ENCODE data around the gene FRMD4A.

FRMD4A gene

DNA sequence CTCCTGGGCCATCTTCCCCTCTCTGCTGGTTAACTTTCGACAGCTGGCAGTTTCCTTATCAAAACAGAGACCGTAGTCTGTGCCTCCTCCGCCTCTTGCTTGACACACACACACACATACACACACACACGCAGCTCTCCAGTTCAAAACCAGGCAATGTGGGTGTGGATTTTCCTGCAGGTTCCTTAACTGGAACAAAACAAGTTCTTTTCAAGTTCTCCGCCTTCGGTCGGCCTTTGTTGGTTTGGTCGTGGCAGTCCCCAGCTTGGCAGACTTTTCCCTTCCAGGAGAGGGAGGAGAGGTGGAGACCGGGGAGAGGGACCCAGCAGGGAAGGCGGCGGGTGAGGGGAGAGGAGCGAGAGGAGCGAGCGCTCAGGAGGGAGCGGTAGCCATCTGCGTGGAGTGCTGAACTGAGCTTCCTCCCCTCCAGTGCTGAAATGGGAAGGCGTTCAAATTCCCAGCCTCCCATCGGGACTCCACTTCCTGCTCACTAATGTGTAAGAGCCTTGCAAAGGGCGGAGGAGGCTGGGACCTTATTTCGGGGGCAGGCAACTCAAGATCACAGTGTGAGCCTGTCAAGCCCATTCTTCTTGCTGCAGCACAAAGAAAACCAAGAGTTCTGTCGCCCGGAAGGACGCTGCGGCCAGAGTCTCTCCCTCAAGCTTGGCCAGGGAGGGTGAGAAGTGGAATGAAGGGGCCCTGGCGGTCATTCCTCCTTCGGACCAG lies 623.4 kb downstream of the FRMD4A start:
- DNase-seq: peak; percentile 9 to 38

DNA sequence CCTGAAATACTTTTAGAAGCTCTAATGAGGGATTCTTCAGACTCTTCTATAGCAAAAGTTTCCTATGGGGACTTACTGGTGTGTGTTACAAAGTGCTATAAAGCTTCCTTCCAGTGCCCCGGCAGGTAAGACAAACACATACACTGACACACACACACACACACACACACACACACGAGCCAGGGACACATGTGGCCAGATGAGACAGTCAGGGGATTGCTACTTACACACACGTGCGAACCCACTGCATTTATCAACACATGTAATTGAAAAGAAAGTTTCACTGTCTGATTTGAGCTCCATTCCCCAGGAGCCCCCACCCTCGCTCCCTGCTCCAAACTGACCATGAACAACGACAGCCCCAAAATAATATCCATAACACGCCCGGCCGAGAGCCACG lies 624.1 kb downstream of the FRMD4A start:
- no peak for DNase-seq

DNA sequence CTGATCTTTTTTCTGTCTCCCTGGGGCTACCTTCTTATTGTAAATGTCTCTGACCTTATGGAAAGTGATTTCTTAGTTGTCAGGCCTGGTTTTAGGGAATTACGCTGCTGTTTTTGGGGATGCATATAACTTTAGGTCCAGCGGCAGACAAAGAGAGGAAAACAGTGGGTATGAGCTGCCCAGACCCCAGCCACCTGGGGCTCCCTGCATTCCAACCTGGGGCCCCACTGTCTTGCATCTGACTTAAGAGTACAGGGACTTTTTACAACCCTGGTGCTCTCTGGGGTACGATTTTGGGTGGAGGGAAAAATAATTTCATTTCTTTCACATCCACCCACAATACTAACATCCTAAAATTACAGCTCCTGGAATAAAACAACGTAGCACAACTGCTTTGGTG lies 624.5 kb downstream of the FRMD4A start:
- no peak for DNase-seq

DNA sequence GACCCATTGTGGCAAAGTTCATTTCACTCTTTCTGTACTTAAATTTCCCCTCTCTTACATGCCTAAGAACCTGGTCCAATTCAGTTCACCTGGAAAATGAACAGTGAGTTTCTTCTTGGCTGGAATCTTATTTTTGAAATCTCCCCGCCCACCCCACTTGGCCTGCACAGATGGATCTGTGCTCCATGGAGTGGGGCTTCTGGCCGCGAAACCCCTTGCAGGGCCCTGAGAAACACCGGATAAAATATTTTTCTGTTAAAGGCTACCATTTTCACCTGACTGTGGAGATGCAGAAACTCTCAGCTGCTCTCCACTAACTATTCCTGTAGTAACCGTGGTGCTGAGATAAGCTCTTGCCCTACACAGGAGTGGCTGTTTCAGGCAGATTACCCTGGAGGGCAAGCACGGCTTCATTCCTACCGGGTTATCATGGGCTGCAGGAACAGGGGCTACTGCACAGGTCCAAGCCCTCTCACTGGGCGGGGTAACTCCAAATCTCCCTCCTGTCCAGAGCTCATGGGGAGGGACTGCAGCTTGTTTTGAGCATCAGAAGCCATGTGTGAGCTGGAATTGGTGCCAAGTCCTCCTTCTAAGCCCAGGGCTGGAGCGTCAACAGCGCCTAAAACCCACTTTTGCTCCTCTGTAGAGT lies 625.1 kb downstream of the FRMD4A start:
- DNase-seq: no peak

DNA sequence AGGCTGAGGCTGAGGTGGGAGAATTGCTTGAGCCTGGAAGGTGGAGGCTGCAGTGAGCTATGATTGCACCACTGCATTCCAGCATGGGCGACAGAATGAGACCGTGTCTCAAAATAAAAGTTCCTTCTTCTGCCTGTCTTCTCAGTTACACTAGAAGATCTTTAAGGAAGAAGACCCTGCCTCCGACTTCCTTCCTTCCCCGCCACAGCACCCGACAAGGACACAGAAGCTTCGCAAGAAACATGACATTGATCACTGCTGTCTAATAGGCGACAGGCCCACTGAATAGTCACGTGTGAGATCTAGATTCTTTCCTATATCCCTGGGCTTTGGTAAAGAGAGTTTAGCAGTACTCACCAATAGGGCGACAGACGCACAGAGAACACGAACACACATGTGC lies 625.8 kb downstream of the FRMD4A start:
- no peak for DNase-seq

DNA sequence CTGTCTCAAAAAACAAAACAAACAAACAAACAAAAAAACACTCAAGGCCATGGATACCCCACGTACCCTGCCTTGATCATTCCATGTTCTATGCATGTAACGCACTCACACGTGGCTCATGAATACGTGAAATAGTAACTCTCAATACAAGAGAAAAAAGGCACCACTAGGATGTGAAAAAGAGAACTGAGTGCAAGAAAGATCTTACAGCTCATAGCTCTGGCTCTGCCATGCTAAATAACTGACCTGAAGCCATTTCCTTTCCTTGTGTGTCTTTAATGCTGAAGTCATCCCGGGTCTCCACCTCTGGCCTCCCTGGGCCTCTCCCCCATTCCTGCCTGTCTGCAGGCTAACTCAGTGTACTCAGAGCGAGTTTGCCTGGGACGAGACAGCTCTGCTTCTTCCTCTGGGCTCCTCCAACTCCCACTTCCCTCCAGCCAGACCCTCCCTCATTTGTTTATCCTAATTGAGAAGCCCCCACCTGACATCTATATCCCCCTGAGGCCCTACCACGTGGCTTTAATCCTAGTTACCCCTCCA lies 626.7 kb downstream of the FRMD4A start:
- no peak for DNase-seq

DNA sequence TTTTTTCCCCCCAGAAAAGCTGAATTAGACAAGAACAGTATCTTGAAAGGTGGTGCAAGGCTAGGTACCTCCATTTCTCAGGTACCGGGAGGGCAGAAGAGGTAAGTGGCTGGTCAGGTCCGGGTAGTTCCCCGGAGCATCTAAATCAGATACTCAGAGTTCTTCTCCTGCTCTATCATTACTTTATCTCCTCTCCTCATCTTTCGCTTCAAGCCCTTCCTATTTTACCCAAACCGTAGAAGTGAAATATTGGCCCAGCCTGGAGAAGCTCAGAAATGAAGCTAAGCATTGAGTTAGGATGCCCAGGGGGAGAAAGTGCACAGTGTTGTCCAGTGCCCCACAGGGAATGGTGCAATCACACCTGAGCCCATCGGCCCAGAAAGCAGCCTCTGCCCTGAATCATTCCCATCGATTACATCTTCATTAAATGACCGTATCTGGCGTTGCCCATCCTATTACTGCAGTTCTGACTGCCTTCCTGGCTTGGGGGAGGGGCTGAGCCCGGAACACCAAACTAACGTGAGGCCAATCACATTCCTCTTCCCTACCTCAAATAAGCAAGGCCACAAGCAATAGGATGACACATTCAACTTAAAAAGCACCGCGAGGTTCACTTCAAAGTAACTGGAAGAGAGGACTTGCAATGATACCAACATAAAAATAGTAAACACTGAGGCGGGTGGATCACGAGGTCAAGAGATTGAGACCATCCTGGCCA lies 627.5 kb downstream of the FRMD4A start:
- no peak for DNase-seq

DNA sequence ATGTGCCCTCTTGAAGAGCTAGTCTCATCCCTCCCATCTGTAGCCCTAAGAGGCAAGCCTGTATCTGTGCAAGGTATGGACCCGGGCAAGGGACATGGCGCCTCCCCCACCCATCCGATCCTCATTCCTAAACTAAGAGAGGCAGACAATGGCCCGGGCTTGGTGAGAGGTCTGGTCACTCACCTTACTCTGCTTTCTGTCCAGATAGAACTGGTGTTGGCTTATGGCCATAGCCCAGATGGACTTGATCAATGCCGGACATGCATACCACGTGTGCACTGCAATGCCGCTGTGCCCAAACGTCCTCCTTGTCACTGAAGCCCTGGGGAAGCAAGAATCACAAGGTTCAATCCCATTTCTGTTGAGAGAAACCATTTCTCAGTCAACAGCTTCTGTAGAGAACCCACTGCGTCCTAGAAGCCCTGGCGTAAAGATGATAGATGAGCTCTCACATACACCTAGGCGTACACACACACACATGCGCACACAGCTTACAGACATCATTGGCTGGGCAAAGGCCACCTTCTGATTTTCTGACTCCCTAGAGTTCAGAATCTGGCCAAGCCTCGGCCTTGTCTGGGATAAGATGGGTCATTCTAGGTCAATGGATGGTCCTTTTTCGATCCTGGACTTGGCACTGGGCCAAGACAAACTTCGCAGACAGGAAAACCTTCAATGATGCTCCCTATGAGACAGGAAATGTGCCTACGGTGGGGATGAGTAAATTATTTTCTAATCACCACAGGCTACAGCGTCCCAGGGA lies 629.4 kb downstream of the FRMD4A start:
- DNase-seq: no peak

DNA sequence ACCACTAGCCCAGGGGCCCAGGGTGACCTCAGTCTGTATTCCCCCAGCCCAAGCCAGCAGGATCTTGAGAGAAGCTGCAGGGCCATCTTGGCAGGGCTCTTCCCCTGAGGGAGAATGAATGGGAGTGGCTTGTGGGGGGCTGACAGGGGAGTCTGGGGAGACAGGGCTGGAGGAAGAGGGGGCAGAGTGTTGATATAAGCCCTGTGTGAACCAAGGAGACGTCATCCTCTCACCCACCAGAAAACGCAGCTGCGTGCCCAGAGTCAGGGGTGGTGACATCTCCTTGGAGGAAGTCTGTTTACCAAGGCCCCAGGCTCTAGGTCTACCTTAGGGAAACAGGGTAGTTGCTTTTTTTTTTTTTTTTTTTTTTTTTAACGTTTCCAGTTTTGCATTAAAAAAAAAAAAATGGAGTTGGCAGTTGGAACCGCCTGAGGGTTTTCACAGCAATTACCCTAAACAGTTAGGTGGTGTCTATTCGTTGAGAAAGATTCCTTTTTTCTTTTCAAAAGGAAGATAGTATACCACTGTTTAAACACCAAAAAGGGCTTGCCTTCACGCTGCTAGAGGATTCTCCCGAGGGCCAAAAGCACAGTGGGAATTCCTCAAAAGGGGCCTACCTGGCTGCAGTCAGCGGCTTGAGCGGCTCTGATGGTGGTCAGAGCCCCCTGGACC lies 630.1 kb downstream of the FRMD4A start:
- DNase-seq: no peak

DNA sequence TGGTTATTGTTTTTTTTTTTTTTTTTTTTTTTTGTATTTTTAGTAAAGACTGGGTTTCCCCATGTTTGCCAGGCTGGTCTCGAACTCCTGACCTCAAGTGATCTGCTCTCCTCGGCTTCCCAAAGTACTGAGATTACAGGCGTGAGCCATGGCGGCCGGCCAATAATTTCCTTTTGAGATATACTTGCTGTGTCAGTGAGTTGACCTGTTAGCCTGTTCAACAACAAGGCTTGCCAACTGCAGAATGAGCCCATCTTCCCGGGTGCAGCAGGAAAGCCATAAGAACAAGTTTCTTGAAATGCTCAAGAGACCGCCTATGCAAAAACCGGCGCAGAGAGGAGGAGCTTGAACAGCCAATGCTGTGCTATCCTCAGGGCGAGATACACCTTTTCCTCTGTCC lies 631.5 kb downstream of the FRMD4A start:
- DNase-seq: no peak

DNA sequence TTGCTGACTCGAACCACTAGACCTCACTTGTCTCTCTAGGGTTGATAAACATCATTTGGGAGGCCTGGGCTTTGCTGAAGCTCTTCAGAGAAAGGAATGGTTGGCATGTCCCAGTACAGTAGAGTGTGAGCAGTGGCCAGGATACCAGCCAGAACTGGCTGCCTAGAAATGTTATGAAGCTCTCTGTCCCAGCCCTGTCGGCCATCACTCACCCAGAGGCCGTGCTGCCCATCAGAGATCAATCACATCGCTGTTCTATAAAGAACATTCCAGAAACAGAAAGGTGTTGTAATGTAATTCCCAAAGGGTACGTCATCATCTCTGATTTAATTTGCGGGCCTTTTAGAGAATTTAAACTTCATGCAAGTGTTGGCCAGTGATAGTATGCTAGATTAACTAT lies 632.5 kb downstream of the FRMD4A start:
- no peak for DNase-seq

DNA sequence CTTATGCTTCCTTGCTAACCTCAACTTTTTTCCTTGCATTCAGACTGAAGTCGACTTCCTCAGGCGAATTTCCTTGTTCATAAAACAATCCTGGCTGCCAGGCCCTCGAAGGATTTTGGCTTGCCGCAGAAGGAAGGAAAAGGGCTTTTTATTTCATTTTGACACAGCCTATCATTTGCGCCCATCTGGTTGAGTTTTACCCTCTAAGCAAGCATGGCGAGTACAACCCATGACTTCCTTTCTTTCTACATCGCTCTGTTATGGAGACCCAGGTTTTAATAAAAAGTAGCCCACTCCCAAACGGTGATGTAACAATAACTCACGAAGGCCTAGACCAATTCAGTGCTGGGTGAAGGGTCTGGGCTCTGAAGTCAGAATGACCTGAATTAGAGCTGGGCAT lies 634.7 kb downstream of the FRMD4A start:
- no peak for DNase-seq

DNA sequence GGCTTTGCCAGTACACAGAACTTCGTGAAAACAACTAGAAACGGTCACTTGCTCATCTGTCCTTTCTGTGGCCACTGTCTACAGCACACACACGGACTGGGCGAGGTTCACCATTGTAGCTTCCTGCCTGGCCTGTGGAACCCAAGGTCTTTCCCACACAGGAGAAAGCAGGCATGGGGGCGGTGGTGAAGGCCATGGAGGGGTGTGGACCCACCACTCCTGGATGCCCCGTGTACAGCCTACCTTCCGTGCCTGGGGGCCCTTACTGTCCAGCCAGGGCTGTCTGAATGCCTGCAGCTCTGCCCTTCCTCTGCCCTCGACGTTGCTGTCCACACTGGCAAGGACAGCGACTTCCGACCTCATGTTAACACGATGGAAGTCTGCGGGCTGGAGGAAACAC lies 635.1 kb downstream of the FRMD4A start:
- DNase-seq: no peak

DNA sequence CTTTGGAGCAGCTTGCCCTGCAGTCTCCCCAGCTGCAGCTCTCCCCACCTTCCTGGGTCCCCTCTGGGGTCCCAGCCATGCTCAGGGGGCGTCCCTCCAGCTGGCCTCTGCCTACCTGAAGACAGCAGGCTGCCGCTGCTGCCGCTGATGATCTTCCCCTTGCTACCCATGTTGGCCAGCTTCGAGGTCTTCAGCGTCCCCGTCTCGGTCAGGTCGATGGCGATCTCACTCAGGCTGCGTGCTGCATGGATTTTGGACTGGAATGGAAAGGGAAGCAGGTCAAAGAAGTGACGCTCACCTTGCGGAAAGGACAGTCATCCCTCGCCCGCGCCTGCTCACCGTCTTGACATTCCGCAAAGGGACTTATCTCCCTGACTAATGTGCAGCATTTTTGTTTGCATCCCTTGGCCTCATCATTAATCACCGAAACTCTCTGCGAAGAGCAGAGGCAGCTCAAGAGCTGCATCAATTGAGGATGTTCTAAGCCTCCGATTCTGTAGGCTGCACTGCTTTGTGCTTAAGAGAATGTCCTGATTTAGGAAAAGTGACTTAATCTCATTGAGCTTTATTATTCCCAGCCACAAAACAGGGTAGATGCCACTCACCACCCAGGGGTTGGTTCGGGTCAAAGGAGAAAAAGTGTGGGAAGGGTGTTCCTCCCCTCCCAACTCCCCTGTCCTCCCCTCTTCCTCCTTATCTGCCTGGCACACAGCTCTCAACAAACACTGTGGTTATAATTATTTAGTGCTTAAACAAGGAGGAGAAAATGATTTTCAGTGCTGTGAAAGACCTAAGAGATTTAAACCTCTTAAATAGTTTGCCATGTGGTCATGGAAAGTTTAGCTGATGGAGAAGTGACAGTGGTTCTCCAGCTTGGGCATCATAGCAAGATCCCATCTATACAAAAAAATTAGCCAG lies 636.7 kb downstream of the FRMD4A start:
- DNase-seq: no peak

DNA sequence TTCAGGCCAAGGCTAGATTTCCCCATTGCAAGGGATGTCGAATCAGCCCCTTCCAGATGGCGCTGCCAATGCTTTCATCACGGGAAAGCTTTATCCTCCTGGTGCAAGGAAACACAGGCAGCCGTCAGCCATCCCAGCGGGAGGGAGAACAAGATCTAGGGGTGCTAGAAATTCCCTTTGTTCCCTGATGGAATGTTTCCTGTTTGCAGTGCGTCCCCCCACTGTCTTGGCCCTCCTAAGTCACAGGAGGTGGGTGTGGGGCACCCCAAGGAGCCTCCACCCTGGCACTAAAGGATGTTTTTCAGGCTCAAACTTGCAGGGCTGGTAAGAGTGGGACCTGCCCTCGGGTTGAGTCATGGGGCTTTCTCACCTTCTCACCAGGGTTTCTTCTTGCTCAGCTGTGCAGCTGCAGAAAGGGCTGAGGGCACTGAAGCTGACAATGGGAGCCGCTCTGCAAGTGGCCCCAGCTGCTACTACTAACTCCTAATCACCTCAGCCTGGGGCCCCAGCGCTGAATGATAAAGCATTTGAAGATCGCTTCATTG lies 640.4 kb downstream of the FRMD4A start:
- DNase-seq: no peak

DNA sequence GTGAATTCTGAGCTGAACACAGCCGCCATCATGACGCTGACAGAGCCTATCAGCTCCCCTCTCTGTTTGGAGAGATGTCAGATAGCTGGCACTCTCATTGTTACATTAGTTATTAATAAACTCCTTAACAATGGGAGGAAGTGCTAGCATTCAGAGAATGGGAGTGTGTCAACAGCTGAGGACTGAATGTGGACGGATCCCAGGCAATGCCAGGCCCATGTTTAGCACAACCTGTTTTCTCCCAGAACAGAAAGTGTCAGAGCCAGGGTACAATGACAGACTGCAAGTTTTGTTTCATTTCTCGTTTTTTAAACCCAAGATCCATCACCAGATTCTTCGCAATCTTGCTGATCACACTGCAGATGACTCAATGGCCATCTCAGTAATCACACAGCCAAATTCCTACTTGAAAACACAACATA lies 644.4 kb downstream of the FRMD4A start:
- DNase-seq: no peak

DNA sequence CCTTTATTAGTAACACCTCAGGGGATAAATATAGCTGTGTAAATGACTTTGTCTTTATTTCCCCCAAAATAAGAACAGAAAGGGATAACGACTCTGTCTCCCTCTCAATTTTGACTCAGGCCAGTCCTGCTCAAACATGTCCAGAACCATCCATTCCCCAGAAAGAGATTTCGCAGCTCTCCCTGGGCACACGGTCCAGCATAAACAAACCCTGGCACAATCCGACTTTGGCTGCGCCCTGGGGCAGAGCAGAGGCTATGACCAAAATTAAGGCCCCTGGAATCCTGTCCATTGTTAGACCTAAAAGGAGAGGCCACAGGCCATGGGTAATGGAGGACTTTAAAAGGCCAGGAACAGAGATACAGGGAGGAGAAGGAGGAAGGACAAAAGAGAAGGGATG lies 644.8 kb downstream of the FRMD4A start:
- no peak for DNase-seq

DNA sequence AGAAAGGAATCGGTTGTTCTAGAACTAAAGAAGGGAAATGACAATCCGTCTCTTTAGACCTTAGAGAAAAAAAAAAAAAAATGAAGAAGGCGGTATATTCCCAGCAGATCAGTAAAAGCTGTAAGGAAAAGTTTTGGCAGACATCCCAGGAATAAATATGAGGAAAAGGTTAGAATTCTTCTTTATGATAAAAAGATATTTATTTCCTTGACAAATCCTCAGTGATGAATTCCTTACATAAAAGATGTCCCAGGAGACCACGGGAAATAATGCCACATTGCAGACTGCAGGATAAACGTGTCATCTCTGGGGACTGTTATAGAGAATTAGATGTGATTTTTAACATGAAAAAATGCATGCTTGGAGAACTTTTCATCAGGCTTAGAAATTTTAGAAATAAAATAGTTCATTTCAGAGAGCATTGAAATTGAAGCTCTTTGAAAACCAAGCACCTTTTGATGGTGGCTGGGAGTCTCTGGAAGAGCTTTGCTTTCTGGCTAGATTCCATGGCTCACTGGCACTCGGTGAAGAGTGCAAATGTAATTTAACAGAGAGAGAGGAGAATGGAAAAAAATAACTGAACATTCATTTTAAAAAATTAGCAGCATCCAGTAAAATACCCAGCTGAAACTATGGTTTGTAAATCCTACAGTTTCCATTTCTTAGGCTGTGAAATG lies 645.8 kb downstream of the FRMD4A start:
- DNase-seq: no peak

DNA sequence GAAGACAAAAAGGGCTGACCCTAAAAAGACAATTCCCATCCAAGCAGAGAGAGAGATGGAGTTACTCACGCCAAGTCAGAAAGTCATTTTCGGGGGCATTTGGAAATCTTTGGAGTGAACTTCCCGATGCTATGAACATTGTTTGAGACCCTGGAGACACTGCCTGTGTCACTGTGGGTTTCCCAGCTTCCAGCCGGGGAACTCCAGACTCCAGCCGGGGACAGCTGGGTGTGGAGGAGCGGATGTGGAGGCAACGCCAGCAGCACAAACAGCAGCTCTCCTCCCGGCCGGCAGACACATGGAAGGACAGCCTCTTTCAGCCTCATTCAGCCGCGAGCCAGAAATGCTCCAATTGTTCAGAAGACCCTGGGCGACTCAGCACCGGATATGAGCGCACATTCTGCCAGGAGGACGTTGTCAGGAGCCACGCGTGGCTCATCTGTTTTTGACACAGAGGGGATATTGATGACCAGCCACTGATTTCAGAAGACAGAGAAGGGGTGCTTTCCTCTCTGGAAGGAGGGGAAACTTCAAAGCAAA lies 646.4 kb downstream of the FRMD4A start:
- no peak for DNase-seq

DNA sequence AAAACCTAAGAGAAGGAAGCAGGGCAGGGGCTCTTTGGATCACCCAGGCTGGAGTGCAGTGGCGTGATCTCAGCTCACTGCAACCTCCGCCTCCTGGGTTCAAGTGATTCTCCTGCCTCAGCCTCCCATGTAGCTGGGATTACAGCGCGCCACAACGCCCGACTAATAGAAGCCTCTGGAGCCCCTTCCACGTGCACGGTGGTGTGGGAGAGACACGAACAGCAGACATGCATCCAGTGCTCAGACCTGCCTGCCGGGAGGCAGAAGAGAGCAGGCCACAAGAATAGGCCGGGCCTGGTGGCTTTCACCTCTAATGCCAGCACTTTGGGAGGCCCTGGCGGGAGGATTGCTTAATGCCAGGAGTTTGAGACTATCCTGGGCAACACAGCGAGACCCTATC lies 647.7 kb downstream of the FRMD4A start:
- no peak for DNase-seq

All from activated CD4-positive, alpha-beta T cell treated with anti-CD3 and anti-CD28 coated beads, Interleukin-2, amount 50 U/mL, for 48 hours (primary cell).